ENCODE data around the gene CEACAM4. TPM values are rescaled to one million over a fixed set of nuclear protein-coding genes. Genes with fewer than 3 reads are reported as not detected.
"Not testable (repeated sequence)": the region's sequence is repeated elsewhere in the genome, so short reads cannot be mapped to it uniquely, and the experiment has no call there.

CEACAM4 gene
- total RNA-seq, 4 donors from 2014 or later = 1.1 to 2.9 TPM; not detected in 2

DNA sequence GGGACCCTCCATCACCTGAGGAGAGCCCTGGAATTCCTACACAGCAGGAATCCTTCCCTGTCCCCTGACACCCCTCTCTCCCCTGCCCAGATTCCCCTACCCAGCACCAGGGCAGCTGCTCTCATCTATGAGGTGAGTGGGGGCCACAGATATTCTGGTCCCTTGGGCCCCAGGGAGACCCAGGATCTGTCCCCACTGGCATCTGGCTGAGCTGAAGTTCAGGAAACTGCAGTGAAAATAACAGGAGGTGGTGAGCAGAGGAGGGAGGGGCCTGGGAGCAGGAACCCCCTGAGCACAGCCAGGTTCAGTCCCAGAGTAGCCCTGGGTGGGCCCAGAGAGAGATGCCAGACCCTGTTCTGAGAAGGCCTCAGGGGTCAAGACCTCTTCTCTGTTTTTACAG lies 40.8 kb downstream of the CEACAM4 start:
- H3K9me3 ChIP-seq = peaks cover 0 to 24% (median 11%) of the 10 kb centered on the region in 3 donors
- intact Hi-C loops (cut with DNase I) = no loop called here
- no peaks in the 10 kb centered on the region for H3K4me1 ChIP-seq
- no peak for TF ChIP-seq POLR2A (IDR thresholded peaks at IDR 0.05)
- TF ChIP-seq, protein P1, sequence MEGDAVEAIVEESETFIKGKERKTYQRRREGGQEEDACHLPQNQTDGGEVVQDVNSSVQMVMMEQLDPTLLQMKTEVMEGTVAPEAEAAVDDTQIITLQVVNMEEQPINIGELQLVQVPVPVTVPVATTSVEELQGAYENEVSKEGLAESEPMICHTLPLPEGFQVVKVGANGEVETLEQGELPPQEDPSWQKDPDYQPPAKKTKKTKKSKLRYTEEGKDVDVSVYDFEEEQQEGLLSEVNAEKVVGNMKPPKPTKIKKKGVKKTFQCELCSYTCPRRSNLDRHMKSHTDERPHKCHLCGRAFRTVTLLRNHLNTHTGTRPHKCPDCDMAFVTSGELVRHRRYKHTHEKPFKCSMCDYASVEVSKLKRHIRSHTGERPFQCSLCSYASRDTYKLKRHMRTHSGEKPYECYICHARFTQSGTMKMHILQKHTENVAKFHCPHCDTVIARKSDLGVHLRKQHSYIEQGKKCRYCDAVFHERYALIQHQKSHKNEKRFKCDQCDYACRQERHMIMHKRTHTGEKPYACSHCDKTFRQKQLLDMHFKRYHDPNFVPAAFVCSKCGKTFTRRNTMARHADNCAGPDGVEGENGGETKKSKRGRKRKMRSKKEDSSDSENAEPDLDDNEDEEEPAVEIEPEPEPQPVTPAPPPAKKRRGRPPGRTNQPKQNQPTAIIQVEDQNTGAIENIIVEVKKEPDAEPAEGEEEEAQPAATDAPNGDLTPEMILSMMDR (IDR thresholded peaks at IDR 0.05) = no peak
- no peaks in the 10 kb centered on the region for H3K36me3 ChIP-seq
- H3K4me3 ChIP-seq = no peak overlapping the region
- DNase-seq = no peak
- H3K27ac ChIP-seq = no peak overlapping the region
- H3K27me3 ChIP-seq = peaks cover 0 to 18% (median 0%) of the 10 kb centered on the region in 4 donors

DNA sequence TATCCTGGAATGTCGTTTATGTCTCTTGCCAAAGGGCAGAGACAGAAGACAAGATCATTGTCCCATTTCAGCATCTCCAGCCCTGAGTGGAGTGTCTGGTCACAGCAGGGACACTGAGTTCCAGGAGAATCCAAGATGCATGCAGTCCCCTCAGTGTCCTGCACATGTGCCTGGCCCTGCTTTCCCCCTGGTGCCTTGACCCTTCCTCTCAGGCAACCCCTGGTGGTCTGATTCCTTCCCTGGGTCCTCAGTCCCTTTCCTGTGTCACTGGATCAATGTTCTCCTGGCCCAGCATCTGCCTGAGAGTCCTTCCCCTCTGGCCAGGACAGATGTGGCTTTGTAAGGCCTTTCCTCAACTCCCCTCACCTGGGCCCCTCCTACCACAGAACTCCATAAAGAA lies 41.9 kb downstream of the CEACAM4 start:
- intact Hi-C loops (cut with DNase I) = no loop called here
- WGBS, 2 donors = 57 to 83% methylated on average over 1 of the region's 1 CpG
- H3K9me3 ChIP-seq = peaks cover 0 to 32% (median 14%) of the 10 kb centered on the region in 3 donors
- no peak overlapping the region for H3K4me3 ChIP-seq
- TF ChIP-seq, protein P1 (IDR thresholded peaks at IDR 0.05) = no peak
- no peak for TF ChIP-seq POLR2A (IDR thresholded peaks at IDR 0.05)
- no peaks in the 10 kb centered on the region for H3K4me1 ChIP-seq
- DNase-seq = no peak
- H3K27me3 ChIP-seq = peaks cover 0 to 10% (median 0%) of the 10 kb centered on the region in 4 donors
- no peak overlapping the region for H3K27ac ChIP-seq
- no peaks in the 10 kb centered on the region for H3K36me3 ChIP-seq

DNA sequence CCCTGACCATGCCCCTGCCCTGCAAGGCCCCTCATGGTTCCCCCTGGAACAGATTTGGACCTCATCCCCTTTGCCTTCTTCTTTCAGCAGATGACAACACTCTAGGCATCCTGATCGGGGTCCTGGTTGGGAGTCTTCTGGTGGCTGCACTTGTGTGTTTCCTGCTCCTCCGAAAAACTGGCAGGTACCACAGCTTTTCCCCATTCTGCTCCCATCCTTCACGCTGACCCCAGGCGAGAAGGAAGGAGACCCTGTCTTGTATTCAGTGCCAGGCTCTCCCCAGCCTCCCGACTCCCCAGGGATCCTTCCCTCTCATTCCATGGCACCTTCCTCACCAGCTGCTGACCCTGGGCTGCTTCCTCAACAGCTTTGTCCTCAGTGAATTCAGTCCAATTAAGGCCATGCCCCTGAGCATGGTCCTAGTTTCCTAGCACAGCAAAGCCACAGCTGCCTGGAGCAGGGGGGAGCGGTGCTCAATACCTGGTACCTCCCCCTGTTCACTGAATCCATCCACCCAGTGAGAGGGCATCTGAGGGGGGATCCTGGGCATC lies 42.5 kb downstream of the CEACAM4 start:
- TF ChIP-seq, protein P1 (IDR thresholded peaks at IDR 0.05) = no peak
- peaks cover 0 to 32% (median 14%) of the 10 kb centered on the region in 3 donors for H3K9me3 ChIP-seq
- WGBS, 2 donors = 33 to 48% methylated on average over 1 to 5 of the region's 6 CpGs
- intact Hi-C loops (cut with DNase I) = no loop called here
- no peak for DNase-seq
- no peak overlapping the region for H3K4me3 ChIP-seq
- H3K36me3 ChIP-seq = no peaks in the 10 kb centered on the region
- peaks cover 0 to 4% (median 0%) of the 10 kb centered on the region in 4 donors for H3K27me3 ChIP-seq
- H3K27ac ChIP-seq = no peak overlapping the region
- no peaks in the 10 kb centered on the region for H3K4me1 ChIP-seq

DNA sequence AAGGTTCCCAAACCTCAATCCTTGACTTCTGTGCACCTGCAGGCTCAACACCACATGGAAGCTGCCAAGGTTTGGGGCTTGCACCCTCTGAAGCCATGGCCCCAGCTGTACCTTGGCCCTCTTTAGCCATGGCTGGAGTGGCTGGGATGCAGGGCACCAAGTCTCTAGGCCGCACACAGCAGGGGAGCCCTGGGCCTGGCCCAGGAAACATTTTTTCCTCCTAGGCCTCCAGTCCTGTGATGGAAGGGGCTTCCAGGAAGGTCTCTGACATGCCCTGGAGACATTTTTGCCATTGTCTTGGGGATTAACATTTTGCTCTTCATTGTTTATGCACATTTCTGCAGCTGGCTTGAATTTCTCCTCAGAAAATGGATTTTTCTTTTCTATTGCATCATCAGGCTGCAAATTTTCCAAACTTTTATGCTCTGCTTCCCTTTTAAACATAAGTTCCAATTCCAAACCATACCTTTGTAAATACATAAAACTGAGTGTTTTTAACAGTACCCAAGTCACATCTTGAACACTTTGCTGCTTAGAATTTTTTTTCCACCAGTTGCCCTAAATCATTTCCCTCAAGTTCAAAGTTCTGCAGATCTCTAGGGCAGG lies 44.2 kb downstream of the CEACAM4 start:
- peaks cover 0 to 32% (median 14%) of the 10 kb centered on the region in 3 donors for H3K9me3 ChIP-seq
- H3K36me3 ChIP-seq; H3K4me3 ChIP-seq; DNase-seq; H3K27me3 ChIP-seq; H3K4me1 ChIP-seq; H3K27ac ChIP-seq; intact Hi-C loops (cut with DNase I): not testable (repeated sequence)
- WGBS, 2 donors = 80 to 100% methylated on average over 1 of the region's 1 CpG

DNA sequence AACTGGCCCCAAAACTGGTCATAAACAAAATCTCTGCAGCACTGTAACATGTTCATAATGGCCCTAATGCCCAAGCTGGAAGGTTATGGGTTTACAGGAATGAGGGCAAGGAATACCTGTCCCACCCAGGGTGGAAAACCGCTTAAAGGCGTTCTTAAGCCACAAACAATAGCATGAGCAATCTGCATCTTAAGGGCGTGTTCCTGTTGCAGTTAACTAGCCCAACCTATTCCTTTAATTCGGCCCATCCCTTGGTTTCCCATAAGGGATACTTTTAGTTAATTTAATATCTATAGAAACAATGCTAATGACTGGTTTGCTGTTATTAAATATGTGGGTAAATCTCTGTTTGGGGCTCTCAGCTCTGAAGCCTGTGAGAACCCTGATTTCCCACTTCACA lies 45.8 kb downstream of the CEACAM4 start:
- H3K36me3 ChIP-seq; DNase-seq; intact Hi-C loops (cut with DNase I); H3K4me1 ChIP-seq; H3K27me3 ChIP-seq; H3K4me3 ChIP-seq; H3K27ac ChIP-seq: not testable (repeated sequence)
- 53 to 56% methylated on average over 4 of the region's 4 CpGs for WGBS, 2 donors
- H3K9me3 ChIP-seq = peaks cover 0 to 32% (median 14%) of the 10 kb centered on the region in 3 donors

DNA sequence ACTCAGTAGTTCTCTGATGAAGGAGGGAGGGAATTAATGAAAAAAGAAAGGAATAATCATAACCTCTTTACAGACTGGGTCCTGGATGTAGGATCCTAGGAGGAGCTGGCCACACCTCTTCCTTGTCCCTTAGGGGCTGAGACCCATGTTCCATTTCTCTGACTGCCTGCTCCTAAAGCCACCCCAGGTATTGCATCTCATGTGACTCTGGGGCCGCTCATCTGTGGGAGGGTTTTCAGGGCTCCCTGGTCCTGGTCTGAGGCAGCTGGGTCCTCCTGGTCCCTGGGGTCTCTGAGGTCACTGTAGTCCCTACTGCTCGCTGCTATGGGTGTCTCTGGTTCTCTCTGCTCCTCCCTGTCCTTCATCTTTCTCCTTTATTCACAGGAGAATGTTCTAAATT lies 48.0 kb downstream of the CEACAM4 start:
- no peaks in the 10 kb centered on the region for H3K36me3 ChIP-seq
- H3K4me1 ChIP-seq = no peaks in the 10 kb centered on the region
- peaks cover 0 to 32% (median 14%) of the 10 kb centered on the region in 3 donors for H3K9me3 ChIP-seq
- no peak for DNase-seq
- H3K27ac ChIP-seq = no peak overlapping the region
- H3K27me3 ChIP-seq = peaks cover 0 to 7% (median 0%) of the 10 kb centered on the region in 4 donors
- no peak overlapping the region for H3K4me3 ChIP-seq
- no peak for TF ChIP-seq POLR2A (IDR thresholded peaks at IDR 0.05)
- TF ChIP-seq, protein P1 (IDR thresholded peaks at IDR 0.05) = no peak
- 58 to 60% methylated on average over 2 of the region's 2 CpGs for WGBS, 2 donors
- intact Hi-C loops (cut with DNase I) = no loop called here

All from esophagus squamous epithelium (tissue), 5 donors.